NCI-H128 (cell line): ENCODE measurements around the gene BIVM.
A peak's percentile ranks its signal among the peaks of the same experiment; 100 is the strongest.
"Not testable (repeated sequence)": the region's sequence is repeated elsewhere in the genome, so short reads cannot be mapped to it uniquely, and the experiment has no call there.

Experiments
- DNase-seq: peaks from one replicate; lab custom pipeline; 2025; ENCODE audit not compliant: unreplicated experiment; lab: John Stamatoyannopoulos, UW

The BIVM gene

GRCh38 chr13:102798581-102799425, at the start of gene BIVM, which contains the start of gene POGLUT2:
TSS of gene BIVM (plus strand) at chr13:102799119. CDS start at chr13:102807268, 8,149 bp downstream.
TSS of gene POGLUT2 (minus strand) at chr13:102798976. CDS start at chr13:102798670, 306 bp downstream.
- peak; percentile 81 for DNase-seq

- no peak for DNase-seq
Observed at GRCh38 chr13:102751886-102752285, 47.0 kb upstream of the BIVM start.

GRCh38 chr13:102757006-102757405, 41.9 kb upstream of the BIVM start:
- DNase-seq, result no peak

- DNase-seq, result no peak
Observed at GRCh38 chr13:102758842-102759241, 40.1 kb upstream of the BIVM start.

- DNase-seq, result no peak
Observed at GRCh38 chr13:102761071-102761470, 37.8 kb upstream of the BIVM start.

- DNase-seq, result no peak
Observed at GRCh38 chr13:102763741-102764140, 35.2 kb upstream of the BIVM start.

- no peak for DNase-seq
Observed at GRCh38 chr13:102768909-102769308, 30.0 kb upstream of the BIVM start.

- no peak for DNase-seq
Observed at GRCh38 chr13:102769679-102770078, 29.2 kb upstream of the BIVM start.

- no peak for DNase-seq
Observed at GRCh38 chr13:102770435-102770834, 28.5 kb upstream of the BIVM start.

- DNase-seq, result no peak
Observed at GRCh38 chr13:102771298-102772041, 27.4 kb upstream of the BIVM start.

GRCh38 chr13:102772042-102772425, 26.9 kb upstream of the BIVM start:
- DNase-seq, result no peak

GRCh38 chr13:102773441-102774213, 25.3 kb upstream of the BIVM start, which contains the start of gene TEX30:
TSS of gene TEX30 (minus strand) at chr13:102773786. CDS start at chr13:102770026, 3,760 bp downstream.
- DNase-seq, result peak; percentile 49

GRCh38 chr13:102774214-102774568, 24.7 kb upstream of the BIVM start:
- no peak for DNase-seq

GRCh38 chr13:102774591-102775520, 24.1 kb upstream of the BIVM start:
- no peak for DNase-seq

- DNase-seq, result no peak
Observed at GRCh38 chr13:102776271-102776670, 22.6 kb upstream of the BIVM start.

- no peak for DNase-seq
Observed at GRCh38 chr13:102777736-102778135, 21.2 kb upstream of the BIVM start.

GRCh38 chr13:102779436-102780159, 19.3 kb upstream of the BIVM start:
- no peak for DNase-seq

GRCh38 chr13:102780656-102781055, 18.3 kb upstream of the BIVM start:
- not testable (repeated sequence) for DNase-seq

- no peak for DNase-seq
Observed at GRCh38 chr13:102781591-102781990, 17.3 kb upstream of the BIVM start.

- DNase-seq, result no peak
Observed at GRCh38 chr13:102784483-102784882, 14.4 kb upstream of the BIVM start.
